Natural killer cell (primary cell): Measurements from ENCODE around the gene BMF. TPM values are rescaled to one million over a fixed set of nuclear protein-coding genes. Genes with fewer than 3 reads are reported as not detected.
"Not testable (repeated sequence)": the region's sequence is repeated elsewhere in the genome, so short reads cannot be mapped to it uniquely, and the experiment has no call there.

ENCODE experiments used
- ATAC-seq, 3 donors: fragments of 150-1000 bp in 2 of 3; fragments of 200-7000 bp in 1 of 3; cut with Tn5 transposase; 1 replicate in 1 of 3; 2 replicates in 2 of 3; pipeline ENCODE4 v1.10.0; 2021; ENCODE audit warnings: mild to moderate bottlenecking in 2 of 3, moderate library complexity in 2 of 3
- DNase-seq, 2 donors: peaks; one replicate each; pipeline versions ENCODE4 v3.0.0 to v3.0.0-alpha.2; 2013 to 2021; ENCODE audit warnings: mixed read lengths in 1 of 2
- H3K27ac ChIP-seq: one replicate; pipeline ENCODE4 v1.5.1; 2013; ENCODE audit warnings: mild to moderate bottlenecking, low read length
- H3K27me3 ChIP-seq: one replicate; pipeline ENCODE4 v1.6.1; 2013; ENCODE audit warnings: low read length; ENCODE audit not compliant: control insufficient read depth, insufficient read depth
- H3K36me3 ChIP-seq: one replicate; pipeline ENCODE4 v1.6.1; 2013; ENCODE audit warnings: low read length; ENCODE audit not compliant: control insufficient read depth, insufficient read depth
- H3K4me1 ChIP-seq: one replicate; pipeline ENCODE4 v1.6.1; 2013; ENCODE audit warnings: low read length; ENCODE audit not compliant: control insufficient read depth, insufficient read depth
- H3K4me3 ChIP-seq: one replicate; pipeline ENCODE4 v1.5.1; 2013; ENCODE audit warnings: low read length
- H3K9me3 ChIP-seq: one replicate; pipeline ENCODE4 v1.6.1; 2013; ENCODE audit warnings: low read length; ENCODE audit not compliant: control insufficient read depth, insufficient read depth
- H3K27ac Mint-ChIP-seq, 2 donors: one replicate each; pipeline ENCODE4 v1.8.0; 2022; ENCODE audit warnings: mild to moderate bottlenecking in 2 of 2, mixed read lengths in 2 of 2, moderate library complexity in 1 of 2
- H3K27me3 Mint-ChIP-seq, 2 donors: one replicate each; pipeline ENCODE4 v1.8.0; 2022; ENCODE audit warnings: low read depth in 2 of 2, mixed read lengths in 2 of 2
- H3K36me3 Mint-ChIP-seq: one replicate; pipeline ENCODE4 v1.8.0; 2022; ENCODE audit warnings: mixed read lengths
- H3K4me1 Mint-ChIP-seq, 2 donors: one replicate each; pipeline ENCODE4 v1.8.0; 2022; ENCODE audit warnings: mixed read lengths in 2 of 2
- H3K4me3 Mint-ChIP-seq: one replicate; pipeline ENCODE4 v1.8.0; 2022; ENCODE audit warnings: mild to moderate bottlenecking, moderate library complexity, mixed read lengths
- H3K9me3 Mint-ChIP-seq, 2 donors: one replicate each; pipeline ENCODE4 v1.8.0; 2022; ENCODE audit warnings: mixed read lengths in 2 of 2
- CTCF ChIP-seq: fragments of 200-600 bp; IDR thresholded peaks from one replicate; pipeline ENCODE4 v1.8.0; 2022; ENCODE audit warnings: antibody characterized with exemption
- WGBS: methylation state at CpG from one replicate; pipeline ENCODE4 v1.1.7; 2013; ENCODE audit warnings: missing lambda C conversion rate; ENCODE audit not compliant: insufficient coverage; 5-methylcytosine and 5-hydroxymethylcytosine counted together
- intact Hi-C: fragments of 100-400 bp; cut with micrococcal nuclease; formaldehyde crosslinking; loops from one replicate; pipeline ENCODE4 v1.14.2; 2022
- total RNA-seq, 4 donors: library from RNA; stranded (reverse); fragments of 120-200 nt in 1 of 4; gene quantifications; one replicate each; pipeline versions ENCODE4 v1.2.3 to v1.2.4, GENCODE V29; 2013 to 2022

Gene BMF
- total RNA-seq, 3 donors from 2014 or later (not counting 1 experiment from before 2014, with no cell fraction given) = 7.6 to 10.5 (median 9.8) TPM

DNA sequence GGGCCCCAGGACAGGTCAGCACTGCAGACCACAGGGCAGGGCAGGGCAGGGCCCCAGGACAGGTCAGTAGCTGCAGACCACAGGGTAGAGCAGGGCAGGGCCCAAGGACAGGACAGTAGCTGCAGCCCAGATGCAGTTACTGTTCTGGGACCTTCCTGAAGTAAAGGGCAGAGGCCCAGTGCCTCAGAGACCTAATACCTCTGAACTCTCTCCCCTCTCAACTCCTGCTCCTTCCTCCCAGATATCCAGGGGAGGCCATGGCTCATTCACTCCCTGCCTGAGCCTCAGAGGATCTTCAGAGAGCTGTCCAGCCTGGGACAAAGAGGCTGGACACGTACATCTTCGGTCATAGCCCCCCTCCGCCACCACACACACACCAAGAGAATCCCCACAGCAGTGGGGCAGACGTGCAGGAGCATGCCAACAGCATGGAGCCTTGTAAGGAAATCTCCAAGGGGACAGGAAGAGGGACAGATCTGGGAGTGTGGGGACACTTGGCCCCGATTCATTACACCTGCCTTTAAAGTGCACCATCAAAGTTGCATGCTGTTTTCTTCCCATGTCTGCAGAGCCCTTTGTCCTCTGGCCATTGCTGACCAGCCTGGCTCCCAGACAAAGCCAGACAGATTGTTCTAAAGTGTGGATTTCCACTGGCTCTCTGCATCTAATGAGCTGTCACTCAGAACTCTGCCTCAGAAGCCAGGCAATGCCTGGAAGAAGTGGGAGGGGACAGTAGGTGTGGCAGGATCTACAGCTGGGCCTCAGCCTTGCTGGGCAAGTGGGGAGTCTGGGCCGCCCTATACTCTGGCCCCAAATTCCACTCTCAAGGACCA lies 28.0 kb upstream of the BMF start:
- Mint-ChIP-seq H3K27ac (no peak overlapping the region), H3K27me3 (peaks cover 0 to under 1% of the 10 kb centered on the region in 2 donors), H3K4me3 (no peak overlapping the region), H3K4me1 (no peaks in the 10 kb centered on the region), H3K36me3 (no peaks in the 10 kb centered on the region), H3K9me3 (no peaks in the 10 kb centered on the region)
- H3K4me1 ChIP-seq = no peaks in the 10 kb centered on the region
- no peak overlapping the region for H3K27ac ChIP-seq
- no peaks in the 10 kb centered on the region for H3K9me3 ChIP-seq
- DNase-seq (no peak), ATAC-seq (no peak)
- TF ChIP-seq CTCF = no peak
- H3K27me3 ChIP-seq = no peaks in the 10 kb centered on the region
- intact Hi-C loops = no loop called here
- 90% methylated on average over 5 of the region's 6 CpGs for WGBS
- no peak overlapping the region for H3K4me3 ChIP-seq
- no peaks in the 10 kb centered on the region for H3K36me3 ChIP-seq

DNA sequence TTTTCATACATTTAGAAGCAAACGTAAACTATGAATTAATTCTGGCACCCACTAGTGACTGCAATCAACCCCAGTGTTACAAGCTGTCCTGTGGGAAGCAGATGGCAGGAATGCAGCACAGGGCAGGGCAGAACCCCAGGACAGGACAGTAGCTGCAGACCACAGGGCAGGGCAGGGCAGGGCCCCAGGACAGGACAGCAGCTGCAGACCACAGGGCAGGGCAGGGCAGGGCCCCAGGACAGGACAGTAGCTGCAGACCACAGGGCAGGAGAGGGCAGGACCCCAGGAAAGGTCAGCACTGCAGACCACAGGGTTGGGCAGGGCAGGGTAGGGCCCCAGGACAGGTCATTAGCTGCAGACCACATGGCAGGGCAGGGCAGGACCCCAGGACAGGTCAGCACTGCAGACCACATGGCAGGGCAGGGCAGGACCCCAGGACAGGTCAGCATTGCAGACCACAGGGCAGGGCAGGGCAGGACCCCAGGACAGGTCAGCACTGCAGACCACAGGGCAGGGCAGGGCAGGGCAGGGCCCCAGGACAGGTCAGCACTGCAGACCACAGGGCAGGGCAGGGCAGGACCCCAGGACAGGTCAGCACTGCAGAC lies 27.3 kb upstream of the BMF start:
- H3K4me1 Mint-ChIP-seq, H3K27me3 ChIP-seq, H3K36me3 ChIP-seq, H3K36me3 Mint-ChIP-seq, intact Hi-C loops, H3K9me3 Mint-ChIP-seq, H3K27ac Mint-ChIP-seq, H3K27me3 Mint-ChIP-seq, H3K9me3 ChIP-seq, H3K4me3 ChIP-seq, H3K27ac ChIP-seq, H3K4me1 ChIP-seq, H3K4me3 Mint-ChIP-seq, ATAC-seq, DNase-seq: not testable (repeated sequence)
- 83% methylated on average over 1 of the region's 1 CpG for WGBS

DNA sequence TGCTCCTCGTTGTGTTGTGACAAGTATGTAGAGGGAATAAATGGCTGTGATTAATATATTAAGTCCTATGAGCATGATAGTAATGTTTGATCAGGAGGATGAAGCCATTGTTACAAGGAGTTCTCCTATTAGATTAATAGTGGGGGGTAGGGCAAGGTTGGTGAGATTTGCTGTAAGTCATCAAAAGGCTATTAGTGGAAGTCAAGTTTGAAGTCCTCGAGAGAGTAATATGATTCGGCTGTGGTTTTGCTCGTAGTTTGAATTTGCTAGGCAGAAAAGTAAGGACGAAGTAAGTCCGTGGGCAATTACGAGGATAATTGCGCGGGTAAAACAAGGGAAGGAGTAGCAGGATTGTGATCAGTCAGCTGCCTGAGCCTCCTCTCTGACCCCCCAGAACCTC lies 26.2 kb upstream of the BMF start:
- 91% methylated on average over 9 of the region's 9 CpGs for WGBS
- TF ChIP-seq CTCF = no peak
- DNase-seq (no peak), ATAC-seq (no peak)
- no peaks in the 10 kb centered on the region for H3K4me1 Mint-ChIP-seq
- Histone ChIP-seq H3K27ac (no peak overlapping the region), H3K36me3 (no peaks in the 10 kb centered on the region), H3K9me3 (no peaks in the 10 kb centered on the region), H3K27me3 (no peaks in the 10 kb centered on the region), H3K4me3 (no peak overlapping the region), H3K4me1 (no peaks in the 10 kb centered on the region)
- peaks cover 0 to 4% of the 10 kb centered on the region in 2 donors for H3K27me3 Mint-ChIP-seq
- H3K27ac Mint-ChIP-seq = no peak overlapping the region
- no peaks in the 10 kb centered on the region for H3K36me3 Mint-ChIP-seq
- no peaks in the 10 kb centered on the region for H3K9me3 Mint-ChIP-seq
- intact Hi-C loops = no loop called here
- H3K4me3 Mint-ChIP-seq = no peak overlapping the region

GRCh38 chr15:40133544-40133943 lies 24.9 kb upstream of the BMF start:
- no peak overlapping the region for H3K27ac ChIP-seq
- no peaks in the 10 kb centered on the region for H3K36me3 Mint-ChIP-seq
- no peaks in the 10 kb centered on the region for H3K9me3 ChIP-seq
- DNase-seq (no peak), ATAC-seq (no peak)
- no peak overlapping the region for H3K4me3 Mint-ChIP-seq
- H3K27me3 ChIP-seq = no peaks in the 10 kb centered on the region
- H3K27ac Mint-ChIP-seq = no peak overlapping the region
- H3K36me3 ChIP-seq = no peaks in the 10 kb centered on the region
- H3K4me1 Mint-ChIP-seq = no peaks in the 10 kb centered on the region
- H3K4me3 ChIP-seq = no peak overlapping the region
- no peak for TF ChIP-seq CTCF
- WGBS = 97% methylated on average over 13 of the region's 13 CpGs
- H3K27me3 Mint-ChIP-seq = peaks cover 4 to 7% of the 10 kb centered on the region in 2 donors
- intact Hi-C loops = no loop called here
- H3K4me1 ChIP-seq = no peaks in the 10 kb centered on the region
- no peaks in the 10 kb centered on the region for H3K9me3 Mint-ChIP-seq
